Adrenal gland (tissue), 12 donors: ENCODE results near the gene TXNDC2. TPM values are rescaled to one million over a fixed set of nuclear protein-coding genes. Genes with fewer than 3 reads are reported as not detected.

ENCODE experiments used
- DNase-seq, 7 donors: peaks; one replicate each; pipeline ENCODE4 v3.0.0-alpha.2; 2019 to 2020
- H3K27ac ChIP-seq, 5 donors: fragments of 200-600 bp; sonication (generic) in 4 of 5; 1 replicate in 3 of 5; 2 replicates in 2 of 5; pipeline versions ENCODE4 v1.5.1 to v1.8.0; 2016 to 2020; ENCODE audit warnings: mild to moderate bottlenecking in 1 of 5
- H3K27me3 ChIP-seq: fragments of 200-600 bp; 2 replicates; pipeline ENCODE4 v1.8.0; 2021
- H3K36me3 ChIP-seq, 2 donors: fragments of 200-600 bp; replicated peaks in 1 of 2; 1 replicate in 1 of 2; 2 replicates in 1 of 2; pipeline versions ENCODE4 v1.5.1 to v1.8.0; 2018 to 2022
- H3K4me1 ChIP-seq, 2 donors: fragments of 200-600 bp; replicated peaks in 1 of 2; 1 replicate in 1 of 2; 2 replicates in 1 of 2; pipeline versions ENCODE4 v1.5.1 to v1.8.0; 2018 to 2021
- H3K4me3 ChIP-seq, 4 donors: fragments of 200-600 bp; sonication (generic) in 3 of 4; one replicate each; pipeline ENCODE4 v1.5.1; 2016 to 2018
- H3K9me3 ChIP-seq, 3 donors: fragments of 200-600 bp; sonication (generic) in 1 of 3; replicated peaks in 1 of 3; 1 replicate in 2 of 3; 2 replicates in 1 of 3; pipeline versions ENCODE4 v1.5.1 to v1.8.0; 2016 to 2021
- CTCF ChIP-seq, 6 experiments: fragments of 450-650 bp in 4 of 6; fragments of 200-600 bp in 2 of 6; sonication (generic) in 1 of 6; IDR thresholded peaks; 1 replicate in 5 of 6; 2 replicates in 1 of 6; pipeline versions ENCODE4 v1.5.1 to v1.8.0; 2016 to 2021; ENCODE audit warnings: antibody characterized with exemption in 6 of 6, mild to moderate bottlenecking in 2 of 6, moderate library complexity in 1 of 6
- POLR2A ChIP-seq, 2 donors: fragments of 450-650 bp; IDR thresholded peaks; one replicate each; pipeline ENCODE4 v1.6.1; 2017; ENCODE audit warnings: antibody characterized with exemption in 2 of 2, mild to moderate bottlenecking in 2 of 2, moderate library complexity in 1 of 2
- WGBS, 4 donors: extraction: QIAGEN DNeasy Blood & Tissue Kit in 2 of 4; methylation state at CpG; one replicate each; pipeline versions ENCODE4 v1.1.5 to v1.1.7; 2013 to 2017; 5-methylcytosine and 5-hydroxymethylcytosine counted together
- intact Hi-C, 2 donors: fragments of 100-400 bp; cut with DNase I; formaldehyde crosslinking; loops; one replicate each; pipeline versions ENCODE4 v1.14.1 to v1.15.0; 2022 to 2023
- polyA plus RNA-seq, 3 donors: library from polyadenylated mRNA; stranded (reverse); fragments of 200-250 nt in 2 of 3; fragments of 350-450 nt in 1 of 3; fragmentation: Illumina TruSeq in 1 of 3; extraction: RNeasy Lipid Tissue Mini Kit (QIAGEN cat#74804) in 1 of 3; gene quantifications; one replicate each; pipeline ENCODE4 v1.2.3, GENCODE V29; 2013 to 2014
- total RNA-seq, 9 donors: library from RNA; depleted of rRNA in 4 of 9; stranded (reverse); fragments of >200 nt in 4 of 9; fragments of 120-200 nt in 1 of 9; fragmentation: NEBNext Ultra II Directional in 1 of 9; extraction: Animal tissue kit (Norgen Biotek cat#: 25700) in 1 of 9; gene quantifications; one replicate each; pipeline versions ENCODE4 v1.1.0 to v1.2.4, GENCODE V29; 2013 to 2023
- donor health status: healthy with polysubstance abuse.
- donor health status: Bipolar disorder and iron deficiency.
- donor health status: DM: yes; HTN: yes; CAD: no.
- donor health status: DM: no; HTN: no; CAD: no.
- donor health status: DM: no; HTN: no; CAD: no.
- donor health status: DM: yes; HTN: yes; CAD: no.

Gene TXNDC2
- total and polyA plus RNA-seq, 12 donors, result 0.08 to 0.43 (median 0.22) TPM; not detected in 5

- no peaks in the 10 kb centered on the region for H3K9me3 ChIP-seq
- intact Hi-C loops, result no loop called here
- no peak for TF ChIP-seq CTCF (IDR thresholded peaks at IDR 0.05)
- no peak for TF ChIP-seq POLR2A (IDR thresholded peaks at IDR 0.05)
- DNase-seq, result no peak
- no peaks in the 10 kb centered on the region for H3K36me3 ChIP-seq
- H3K4me1 ChIP-seq, result peaks cover 24 to 29% of the 10 kb centered on the region in 2 donors
- no peaks in the 10 kb centered on the region for H3K27me3 ChIP-seq
- WGBS, 4 donors, result 89 to 97% (median 96%) methylated on average over 5 of the region's 5 CpGs
- H3K4me3 ChIP-seq, result no peak overlapping the region
- no peak overlapping the region for H3K27ac ChIP-seq
Observed at GRCh38 chr18:9852266-9853081, 33.3 kb upstream of the TXNDC2 start.

- TF ChIP-seq POLR2A (IDR thresholded peaks at IDR 0.05) (peak in 1 of 2 donors; percentile 11), CTCF (IDR thresholded peaks at IDR 0.05) (no peak)
- peak overlapping the region in 1 of 4 donors; percentile 12 for H3K4me3 ChIP-seq
- no peaks in the 10 kb centered on the region for H3K27me3 ChIP-seq
- 44 to 53% (median 46%) methylated on average over 12 of the region's 12 CpGs for whole genome bisulfite sequencing, 4 donors
- DNase-seq, result peak in 3 of 7 donors; percentile 48 to 61 (median 51)
- H3K27ac ChIP-seq, result peak overlapping the region; percentile 64 to 85 (median 77)
- H3K36me3 ChIP-seq, result peaks cover 0 to 9% of the 10 kb centered on the region in 2 donors
- H3K4me1 ChIP-seq, result peaks cover 24 to 29% of the 10 kb centered on the region in 2 donors
- intact Hi-C loops, result no loop called here
- no peaks in the 10 kb centered on the region for H3K9me3 ChIP-seq
Observed at GRCh38 chr18:9854801-9855676, 30.7 kb upstream of the TXNDC2 start.

- no peaks in the 10 kb centered on the region for H3K27me3 ChIP-seq
Observed at GRCh38 chr18:9855681-9856080, 30.1 kb upstream of the TXNDC2 start.

More at GRCh38 chr18:9855681-9856080, 30.1 kb upstream of the TXNDC2 start:
- Histone ChIP-seq H3K9me3 (no peaks in the 10 kb centered on the region), H3K4me3 (peak overlapping the region in 1 of 4 donors; percentile 4), H3K36me3 (peaks cover 0 to 12% of the 10 kb centered on the region in 2 donors), H3K4me1 (peaks cover 24 to 29% of the 10 kb centered on the region in 2 donors), H3K27ac (peak overlapping the region; percentile 64 to 85 (median 77))
- 39 to 50% (median 48%) methylated on average over 9 of the region's 9 CpGs for WGBS, 4 donors
- no peak for TF ChIP-seq CTCF (IDR thresholded peaks at IDR 0.05)
- DNase-seq, result peak in 4 of 7 donors; percentile 48 to 61 (median 56)
- intact Hi-C loops, result no loop called here
